Endothelial cell of umbilical vein (primary cell): Measurements from ENCODE around the gene HAUS7. TPM values are rescaled to one million over a fixed set of nuclear protein-coding genes. Genes with fewer than 3 reads are reported as not detected.

Experiments used
- BruUV-seq: library from RNA; stranded (reverse); fragments of 400-500 nt; replicated peaks from 2 replicates; lab custom pipeline; 2021; lab: Mats Ljungman, UMichigan
- CTCF ChIA-PET: fragments of 300-600, 350-600 bp; sonication (Branson Sonifier 250); formaldehyde crosslinking; loops from one replicate; lab custom pipeline; 2021; ENCODE audit warnings: antibody characterized with exemption, inconsistent platforms; lab: Charles Lee
- POLR2A ChIA-PET: fragments of 300-600, 350-600 bp; sonication (Branson Sonifier 250); formaldehyde crosslinking; loops from one replicate; lab custom pipeline; 2021; ENCODE audit warnings: antibody characterized with exemption, inconsistent platforms; lab: Charles Lee
- DNase-seq: peaks from one replicate; pipeline ENCODE4 v3.0.0-alpha.2; 2011; ENCODE audit warnings: low read depth, low spot score
- FAIRE-seq: peaks from 2 replicates; lab custom pipeline; 2011; peaks lifted over from hg19 to GRCh38; lab: Jason Lieb, UNC
- H2AFZ ChIP-seq: 2 replicates; pipeline ENCODE4 v1.6.0; 2012; ENCODE audit warnings: low read depth, low read length, control low read depth, inconsistent platforms
- H3K27ac ChIP-seq: 2 replicates; pipeline ENCODE4 v1.5.1; 2011; ENCODE audit warnings: low read depth, mild to moderate bottlenecking, control low read depth, low read length, moderate library complexity; ENCODE audit not compliant: insufficient read depth
- H3K27me3 ChIP-seq, 2 experiments: 2 replicates each; pipeline versions ENCODE4 v1.6.0 to v1.6.1; 2011; ENCODE audit warnings: low read length in 2 of 2, mixed read lengths in 1 of 2; ENCODE audit not compliant: control insufficient read depth in 2 of 2, insufficient read depth in 2 of 2
- H3K36me3 ChIP-seq, 2 experiments: 2 replicates in 1 of 2; 3 replicates in 1 of 2; pipeline ENCODE4 v1.5.1; 2011; ENCODE audit warnings: low read length in 2 of 2, mild to moderate bottlenecking in 1 of 2, moderate library complexity in 1 of 2; ENCODE audit not compliant: control insufficient read depth in 2 of 2, insufficient read depth in 2 of 2; ENCODE audit errors: extremely low read depth in 1 of 2
- H3K4me1 ChIP-seq: 3 replicates; pipeline ENCODE4 v1.5.1; 2011; ENCODE audit warnings: mild to moderate bottlenecking, low read length; ENCODE audit not compliant: control insufficient read depth, insufficient read depth; ENCODE audit errors: extremely low read depth
- H3K4me2 ChIP-seq: 2 replicates; pipeline ENCODE4 v1.6.1; 2011; ENCODE audit warnings: low read length, control low read depth, mixed read lengths; ENCODE audit not compliant: insufficient read depth
- H3K4me3 ChIP-seq, 3 experiments: fragments of 200-600 bp in 1 of 3; sonication (generic), shearing (Covaris generic) in 1 of 3; replicated peaks in 1 of 3; 2 replicates each; pipeline ENCODE4 v1.5.1; 2011 to 2016; ENCODE audit warnings: control low read depth in 3 of 3, low read length in 3 of 3, mild to moderate bottlenecking in 2 of 3, inconsistent platforms in 1 of 3, low read depth in 1 of 3, moderate library complexity in 1 of 3; ENCODE audit not compliant: insufficient read depth in 1 of 3
- H3K79me2 ChIP-seq: 2 replicates; pipeline ENCODE4 v1.6.0; 2012; ENCODE audit warnings: low read length, inconsistent platforms; ENCODE audit not compliant: control insufficient read depth, insufficient read depth
- H3K9ac ChIP-seq: replicated peaks from 2 replicates; pipeline ENCODE3; 2011; ENCODE audit warnings: low read length, control low read depth; ENCODE audit not compliant: insufficient read depth; ENCODE audit errors: extremely low read depth
- H3K9me1 ChIP-seq: replicated peaks from 3 replicates; pipeline ENCODE4 v1.6.0; 2011; ENCODE audit warnings: mild to moderate bottlenecking, low read length; ENCODE audit not compliant: control insufficient read depth, insufficient read depth; ENCODE audit errors: extremely low read depth
- H3K9me3 ChIP-seq: replicated peaks from 2 replicates; pipeline ENCODE4 v1.5.1; 2012; ENCODE audit warnings: low read length, inconsistent platforms; ENCODE audit not compliant: control insufficient read depth, insufficient read depth
- H4K20me1 ChIP-seq: replicated peaks from 2 replicates; pipeline ENCODE3; 2011; ENCODE audit warnings: mild to moderate bottlenecking, low read length; ENCODE audit not compliant: control insufficient read depth, insufficient read depth; ENCODE audit errors: extremely low read depth
- EZH2 ChIP-seq: IDR thresholded peaks from 2 replicates; pipeline ENCODE4 v1.6.1; 2012; ENCODE audit warnings: borderline replicate concordance, low read depth, mild to moderate bottlenecking, moderate library complexity, low read length, inconsistent platforms; ENCODE audit not compliant: severe bottlenecking
- GATA2 ChIP-seq: IDR thresholded peaks from 2 replicates; pipeline ENCODE4 v1.7.0; 2011; ENCODE audit warnings: low read depth, mild to moderate bottlenecking, moderate library complexity, mixed read lengths, low read length; ENCODE audit not compliant: insufficient read length, insufficient read depth
- JUN ChIP-seq: IDR thresholded peaks from 2 replicates; pipeline ENCODE4 v1.6.1; 2011; ENCODE audit warnings: borderline replicate concordance, low read depth; ENCODE audit not compliant: insufficient read length, insufficient read depth
- MYC ChIP-seq: IDR thresholded peaks from one replicate; pipeline ENCODE4 v1.6.1; 2011; ENCODE audit warnings: mild to moderate bottlenecking, low read depth, low read length
- POLR2A ChIP-seq: IDR thresholded peaks from 2 replicates; pipeline ENCODE4 v1.6.1; 2012; ENCODE audit warnings: low read depth, mild to moderate bottlenecking, control low read depth, low read length
- POLR2AphosphoS5 ChIP-seq: IDR thresholded peaks from 2 replicates; pipeline ENCODE4 v1.6.1; 2012; ENCODE audit warnings: low read depth, mild to moderate bottlenecking, control low read depth, low read length, moderate library complexity; ENCODE audit not compliant: insufficient read depth
- dilution Hi-C: fragments of 300-500 bp; cut with MboI; formaldehyde crosslinking; loops from one replicate; pipeline ENCODE4 v1.15.0; 2019; ENCODE audit warnings: low sequenced_read_pairs; ENCODE audit not compliant: extremely low pct_ligation_motif_present
- intact Hi-C: fragments of 100-400 bp; cut with micrococcal nuclease; formaldehyde crosslinking; loops from one replicate; pipeline ENCODE4 v1.10.0; 2022
- polyA plus RNA-seq, 4 experiments: library from polyadenylated mRNA; depleted of rRNA in 3 of 4; stranded (reverse) in 3 of 4; unstranded in 1 of 4; fragments of >200 nt; gene quantifications; 2 replicates each; pipeline versions ENCODE4 v1.2.1 to v1.2.3, GENCODE V29; 2011 to 2012; ENCODE audit warnings: missing spikeins in 1 of 4
- total RNA-seq: library from RNA; stranded (reverse); gene quantifications from 2 replicates; pipeline ENCODE4 v1.2.3, GENCODE V29; 2021
- TF ChIP-seq, protein P1 (sequence below): IDR thresholded peaks from 2 replicates; pipeline ENCODE4 v1.6.1; 2011; ENCODE audit not compliant: insufficient read depth, insufficient read length
- TF ChIP-seq, protein P2 (sequence below), 2 donors: IDR thresholded peaks; 1 replicate in 1 of 2; 2 replicates in 1 of 2; pipeline ENCODE4 v1.5.1; 2011; ENCODE audit warnings: low read length in 2 of 2, mild to moderate bottlenecking in 2 of 2, moderate library complexity in 2 of 2, control low read depth in 1 of 2, inconsistent platforms in 1 of 2, low read depth in 1 of 2; ENCODE audit not compliant: insufficient read depth in 1 of 2; ENCODE audit errors: extremely low read depth in 1 of 2

The HAUS7 gene
- total and polyA plus RNA-seq, 2 donors (not counting 3 experiments of a cell fraction or from before 2014, with no cell fraction given): 31.0 to 46.4 TPM

DNA sequence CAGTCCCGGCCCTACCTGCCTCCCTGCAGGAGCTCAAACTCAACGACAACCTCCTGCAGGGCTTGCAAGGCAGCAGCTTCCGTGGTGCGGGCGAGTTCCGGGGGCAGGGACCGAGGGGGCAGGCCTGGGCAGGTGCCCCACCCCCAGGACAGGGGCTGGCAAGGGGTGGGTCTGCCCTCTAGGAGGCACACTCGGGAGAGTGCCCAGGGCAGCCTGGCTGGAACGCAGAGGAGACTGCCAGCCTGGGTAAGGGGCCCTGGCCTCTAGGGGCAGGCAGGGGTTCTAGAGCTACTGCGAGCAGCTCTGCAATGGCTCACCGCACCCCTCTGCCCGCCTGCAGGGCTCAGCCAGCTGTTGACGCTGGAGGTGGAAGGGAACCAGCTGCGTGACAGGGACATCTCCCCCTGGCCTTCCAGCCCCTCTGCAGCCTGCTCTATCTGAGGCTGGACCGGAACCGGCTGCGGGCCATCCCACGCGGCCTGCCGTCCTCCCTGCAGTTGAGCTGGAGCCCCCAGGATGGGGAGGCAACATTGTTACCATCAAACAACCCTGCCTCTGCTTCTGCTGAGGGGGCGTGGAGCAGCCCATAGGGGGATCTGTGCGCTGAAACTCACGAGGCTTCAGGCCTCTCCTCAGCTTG lies 12.1 kb upstream of the HAUS7 start:
- CTCF ChIA-PET: interaction anchor here (1.5 to 1.8 kb wide), 2 partner anchors 12 kb away, joined by 3 to 4 read pairs; partner anchors contain the start of genes BGN and HAUS7

More for the DNA sequence above, 12.1 kb upstream of the HAUS7 start:
- no peaks in the 10 kb centered on the region for H4K20me1 ChIP-seq
- H3K4me2 ChIP-seq: no peak overlapping the region
- no peak for TF ChIP-seq EZH2
- TF ChIP-seq POLR2AphosphoS5: no peak
- TF ChIP-seq JUN: no peak
- TF ChIP-seq, protein P1, sequence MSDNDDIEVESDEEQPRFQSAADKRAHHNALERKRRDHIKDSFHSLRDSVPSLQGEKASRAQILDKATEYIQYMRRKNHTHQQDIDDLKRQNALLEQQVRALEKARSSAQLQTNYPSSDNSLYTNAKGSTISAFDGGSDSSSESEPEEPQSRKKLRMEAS: no peak
- no peak for TF ChIP-seq POLR2A
- no peak for TF ChIP-seq MYC
- TF ChIP-seq GATA2: no peak
- TF ChIP-seq, protein P2, sequence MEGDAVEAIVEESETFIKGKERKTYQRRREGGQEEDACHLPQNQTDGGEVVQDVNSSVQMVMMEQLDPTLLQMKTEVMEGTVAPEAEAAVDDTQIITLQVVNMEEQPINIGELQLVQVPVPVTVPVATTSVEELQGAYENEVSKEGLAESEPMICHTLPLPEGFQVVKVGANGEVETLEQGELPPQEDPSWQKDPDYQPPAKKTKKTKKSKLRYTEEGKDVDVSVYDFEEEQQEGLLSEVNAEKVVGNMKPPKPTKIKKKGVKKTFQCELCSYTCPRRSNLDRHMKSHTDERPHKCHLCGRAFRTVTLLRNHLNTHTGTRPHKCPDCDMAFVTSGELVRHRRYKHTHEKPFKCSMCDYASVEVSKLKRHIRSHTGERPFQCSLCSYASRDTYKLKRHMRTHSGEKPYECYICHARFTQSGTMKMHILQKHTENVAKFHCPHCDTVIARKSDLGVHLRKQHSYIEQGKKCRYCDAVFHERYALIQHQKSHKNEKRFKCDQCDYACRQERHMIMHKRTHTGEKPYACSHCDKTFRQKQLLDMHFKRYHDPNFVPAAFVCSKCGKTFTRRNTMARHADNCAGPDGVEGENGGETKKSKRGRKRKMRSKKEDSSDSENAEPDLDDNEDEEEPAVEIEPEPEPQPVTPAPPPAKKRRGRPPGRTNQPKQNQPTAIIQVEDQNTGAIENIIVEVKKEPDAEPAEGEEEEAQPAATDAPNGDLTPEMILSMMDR (IDR thresholded peaks at IDR 0.05; ENCODE audit: extremely low read depth in 1 of 2, insufficient read depth in 1 of 2, low read depth in 1 of 2, low read length in 2 of 2): no peak
- H3K27me3 ChIP-seq: no peaks in the 10 kb centered on the region
- no peak overlapping the region for H3K4me3 ChIP-seq
- BruUV-seq: no TSS peak
- dilution Hi-C loops: no loop called here
- H2AFZ ChIP-seq: no peak overlapping the region
- H3K9me3 ChIP-seq: no peaks in the 10 kb centered on the region
- POLR2A ChIA-PET: no interaction called here
- no peaks in the 10 kb centered on the region for H3K9me1 ChIP-seq
- peaks cover 9% of the 10 kb centered on the region for H3K4me1 ChIP-seq
- intact Hi-C loops: no loop called here
- no peak for FAIRE-seq
- DNase-seq: no peak
- no peaks in the 10 kb centered on the region for H3K36me3 ChIP-seq
- no peaks in the 10 kb centered on the region for H3K79me2 ChIP-seq
- no peak overlapping the region for H3K9ac ChIP-seq
- H3K27ac ChIP-seq: no peak overlapping the region
